GM21360 (cell line): Measurements from ENCODE around the gene TNF.

Experiments
- ATAC-seq: cut with Tn5 transposase; IDR thresholded peaks from one replicate; pipeline ENCODE4 v1.9.1; 2021; ENCODE audit warnings: mild to moderate bottlenecking, moderate library complexity; ENCODE audit not compliant: unreplicated experiment

The TNF gene

GRCh38 chr6:31572041-31572911 lies 3.1 kb upstream of the TNF start, which contains the start of gene LTA:
TSS of gene LTA (plus strand) at chr6:31572289. CDS start at chr6:31572743, 454 bp downstream.
- peak; percentile 33 for ATAC-seq

GRCh38 chr6:31573239-31574105 lies 1.9 kb upstream of the TNF start:
- no peak for ATAC-seq

GRCh38 chr6:31574106-31575061 lies 981 bp upstream of the TNF start:
- ATAC-seq: no peak

- no peak for ATAC-seq
Measured at GRCh38 chr6:31575952-31576685, 754 bp downstream of the TNF start.

- no peak for ATAC-seq
Measured at GRCh38 chr6:31576897-31577578, 1.7 kb downstream of the TNF start.

GRCh38 chr6:31577579-31577966 lies 2.2 kb downstream of the TNF start:
- ATAC-seq: no peak

GRCh38 chr6:31578184-31579118 lies 3.1 kb downstream of the TNF start:
- no peak for ATAC-seq

- no peak for ATAC-seq
Measured at GRCh38 chr6:31579119-31579505, 3.7 kb downstream of the TNF start.

- no peak for ATAC-seq
Measured at GRCh38 chr6:31579546-31580437, 4.4 kb downstream of the TNF start.

GRCh38 chr6:31580438-31580740 lies 5.0 kb downstream of the TNF start:
- no peak for ATAC-seq

- peak; percentile 51 for ATAC-seq
Measured at GRCh38 chr6:31580807-31581433, 5.6 kb downstream of the TNF start.

GRCh38 chr6:31581434-31582229 lies 6.3 kb downstream of the TNF start:
- no peak for ATAC-seq

- ATAC-seq: no peak
Measured at GRCh38 chr6:31582230-31582643, 6.9 kb downstream of the TNF start, which contains the start of gene LTB. TSS of gene LTB (minus strand) at chr6:31582424. CDS start at chr6:31582417, 7 bp downstream.

- ATAC-seq: no peak
Measured at GRCh38 chr6:31585491-31585890, 10.1 kb downstream of the TNF start.

- ATAC-seq: no peak
Measured at GRCh38 chr6:31586008-31586407, 10.6 kb downstream of the TNF start, which contains the start of gene LST1. TSS of gene LST1 (plus strand) at chr6:31586277. CDS start at chr6:31587300, 1,023 bp downstream.
